GM12891 (cell line): Measurements from ENCODE around the gene POMGNT2.

Experiments used
- DNase-seq: peaks from one replicate; pipeline ENCODE4 v3.0.0; 2011; ENCODE audit warnings: low spot score; ENCODE audit not compliant: insufficient read length
- FAIRE-seq: peaks from 2 replicates; lab custom pipeline; 2011; peaks lifted over from hg19 to GRCh38; lab: Jason Lieb, UNC
- PAX5 ChIP-seq: IDR thresholded peaks from 2 replicates; pipeline ENCODE4 v1.6.1; 2011; ENCODE audit warnings: low read length, moderate library complexity, mild to moderate bottlenecking; ENCODE audit not compliant: insufficient read depth, severe bottlenecking
- POLR2A ChIP-seq: IDR thresholded peaks from 2 replicates; pipeline ENCODE4 v1.6.1; 2011; ENCODE audit warnings: low read depth, low read length, control low read depth
- POLR2AphosphoS5 ChIP-seq: IDR thresholded peaks from 2 replicates; pipeline ENCODE4 v1.6.1; 2011; ENCODE audit warnings: low read depth, low read length, control low read depth
- POU2F2 ChIP-seq: IDR thresholded peaks from 2 replicates; pipeline ENCODE4 v1.6.1; 2011; ENCODE audit warnings: low read depth, mild to moderate bottlenecking, control low read depth, low read length, moderate library complexity
- SPI1 ChIP-seq: IDR thresholded peaks from 2 replicates; pipeline ENCODE4 v1.6.1; 2011; ENCODE audit warnings: low read depth, low read length, control low read depth
- TAF1 ChIP-seq: IDR thresholded peaks from 2 replicates; pipeline ENCODE4 v1.6.1; 2011; ENCODE audit warnings: low read depth, low read length, control low read depth

Gene POMGNT2

DNA sequence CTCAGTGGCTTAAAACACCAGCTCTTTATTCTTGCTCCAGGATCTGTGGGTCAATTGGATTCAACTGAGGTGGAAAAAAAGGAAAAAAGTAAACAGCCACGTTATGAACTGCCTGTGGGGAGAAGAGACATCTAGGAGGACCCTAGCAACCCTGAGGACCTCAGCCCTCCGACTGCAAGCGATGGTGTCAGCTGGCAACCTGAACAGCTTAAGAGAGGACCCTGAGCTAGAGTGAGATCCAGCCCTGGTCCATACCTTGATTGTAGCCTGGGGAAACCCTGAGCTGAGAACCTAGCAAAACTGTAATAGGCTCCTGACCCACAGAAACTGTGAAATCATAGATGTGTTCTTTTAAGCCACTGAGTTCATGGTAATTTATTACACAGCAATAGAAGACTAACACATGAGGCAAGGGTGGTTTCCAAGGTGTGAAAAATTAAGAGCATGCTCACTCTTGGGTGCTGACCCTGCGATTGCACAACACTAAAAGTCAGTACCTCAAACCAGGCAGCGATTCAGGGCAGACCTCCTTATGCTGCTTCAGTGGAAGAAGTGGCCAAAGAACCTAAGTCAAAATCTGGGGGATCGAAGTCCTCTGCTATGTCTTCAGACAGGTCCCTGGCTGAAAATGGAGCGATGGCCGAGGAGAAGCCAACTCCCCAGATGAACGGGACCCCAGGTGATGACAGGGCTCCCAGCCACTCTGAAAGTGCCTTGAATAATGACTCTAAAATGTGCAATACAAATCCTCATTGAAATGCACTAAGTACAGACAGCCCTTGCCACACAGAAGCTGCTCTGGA lies 69.1 kb downstream of the POMGNT2 start:
- FAIRE-seq (no peak), DNase-seq (no peak)
- TF ChIP-seq SPI1: no peak
- TF ChIP-seq POLR2A: no peak
- no peak for TF ChIP-seq POU2F2
- TF ChIP-seq POLR2AphosphoS5: no peak
- no peak for TF ChIP-seq TAF1
- no peak for TF ChIP-seq PAX5

DNA sequence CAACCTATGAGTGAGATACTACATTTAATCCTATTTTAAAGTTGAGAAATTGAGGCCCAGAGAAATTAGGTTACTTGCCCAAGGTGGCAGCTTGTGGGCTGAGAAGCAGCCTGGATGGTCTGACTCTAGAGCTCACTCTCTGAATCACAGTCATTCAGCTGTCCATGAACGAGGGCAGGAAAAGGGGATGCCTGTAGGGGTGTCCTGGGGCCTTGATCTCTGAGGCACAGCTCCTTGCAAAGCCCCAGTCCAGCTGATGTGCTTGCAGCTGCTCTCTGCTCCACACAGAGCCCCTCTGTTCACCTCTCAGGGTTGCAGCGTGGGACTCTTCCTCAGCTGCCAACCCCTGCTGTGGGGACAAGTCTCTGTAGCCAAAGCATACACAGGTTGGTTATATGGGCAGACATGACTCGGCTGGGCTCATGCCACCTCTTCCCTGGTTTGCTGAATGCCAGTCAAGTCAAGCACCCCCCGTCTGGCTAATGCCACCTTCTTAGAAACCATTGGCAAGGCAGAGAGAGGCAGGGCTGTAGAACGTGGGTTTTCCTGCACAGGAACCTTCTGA lies 70.0 kb downstream of the POMGNT2 start:
- DNase-seq (no peak), FAIRE-seq (no peak)
- TF ChIP-seq POLR2A (no peak), POLR2AphosphoS5 (no peak), POU2F2 (no peak), PAX5 (no peak), TAF1 (no peak), SPI1 (no peak)

DNA sequence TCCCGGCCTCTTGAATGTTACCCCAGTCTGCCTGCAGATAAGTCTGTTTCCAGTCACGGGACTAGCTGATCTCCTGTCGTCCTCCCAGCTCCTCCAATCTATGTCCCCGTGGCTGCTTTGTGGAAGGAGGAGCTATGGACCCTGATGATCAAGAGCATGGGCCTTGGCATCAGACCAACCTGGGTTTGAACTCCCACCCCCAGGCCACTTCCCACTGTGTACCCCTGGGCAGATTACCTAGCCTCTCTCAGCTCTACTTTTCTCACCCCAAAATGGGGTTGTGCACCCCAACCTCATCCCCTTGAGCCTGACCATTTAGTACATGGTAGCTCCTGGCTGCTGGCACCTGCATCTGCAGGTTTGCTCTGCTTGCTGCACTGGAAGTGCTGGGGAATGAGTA lies 71.0 kb downstream of the POMGNT2 start:
- DNase-seq: no peak
- TF ChIP-seq SPI1 (no peak), TAF1 (no peak), PAX5 (no peak), POLR2A (no peak), POU2F2 (no peak)
- no peak for FAIRE-seq

DNA sequence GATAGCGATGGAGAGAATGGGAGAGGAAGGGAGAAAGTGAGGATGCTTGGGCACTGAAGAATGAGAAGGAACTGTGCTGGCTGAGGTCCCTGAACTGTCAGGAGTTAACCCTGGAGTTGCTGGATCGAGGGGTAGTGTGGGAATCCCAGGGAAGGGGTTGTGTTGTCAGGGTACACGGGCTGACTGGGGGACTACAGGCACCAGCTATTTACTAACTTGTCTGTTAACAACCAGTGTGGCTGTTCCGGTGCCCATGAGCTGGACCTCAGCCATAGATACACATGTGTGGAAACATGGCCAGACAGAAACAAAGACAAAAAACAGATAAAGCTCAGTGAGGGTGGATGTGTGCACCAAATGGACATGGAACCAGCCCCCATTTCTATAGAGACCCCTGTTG lies 71.7 kb downstream of the POMGNT2 start:
- FAIRE-seq: no peak
- no peak for DNase-seq
- TF ChIP-seq TAF1 (no peak), PAX5 (no peak), SPI1 (no peak), POLR2A (no peak), POLR2AphosphoS5 (no peak), POU2F2 (no peak)

DNA sequence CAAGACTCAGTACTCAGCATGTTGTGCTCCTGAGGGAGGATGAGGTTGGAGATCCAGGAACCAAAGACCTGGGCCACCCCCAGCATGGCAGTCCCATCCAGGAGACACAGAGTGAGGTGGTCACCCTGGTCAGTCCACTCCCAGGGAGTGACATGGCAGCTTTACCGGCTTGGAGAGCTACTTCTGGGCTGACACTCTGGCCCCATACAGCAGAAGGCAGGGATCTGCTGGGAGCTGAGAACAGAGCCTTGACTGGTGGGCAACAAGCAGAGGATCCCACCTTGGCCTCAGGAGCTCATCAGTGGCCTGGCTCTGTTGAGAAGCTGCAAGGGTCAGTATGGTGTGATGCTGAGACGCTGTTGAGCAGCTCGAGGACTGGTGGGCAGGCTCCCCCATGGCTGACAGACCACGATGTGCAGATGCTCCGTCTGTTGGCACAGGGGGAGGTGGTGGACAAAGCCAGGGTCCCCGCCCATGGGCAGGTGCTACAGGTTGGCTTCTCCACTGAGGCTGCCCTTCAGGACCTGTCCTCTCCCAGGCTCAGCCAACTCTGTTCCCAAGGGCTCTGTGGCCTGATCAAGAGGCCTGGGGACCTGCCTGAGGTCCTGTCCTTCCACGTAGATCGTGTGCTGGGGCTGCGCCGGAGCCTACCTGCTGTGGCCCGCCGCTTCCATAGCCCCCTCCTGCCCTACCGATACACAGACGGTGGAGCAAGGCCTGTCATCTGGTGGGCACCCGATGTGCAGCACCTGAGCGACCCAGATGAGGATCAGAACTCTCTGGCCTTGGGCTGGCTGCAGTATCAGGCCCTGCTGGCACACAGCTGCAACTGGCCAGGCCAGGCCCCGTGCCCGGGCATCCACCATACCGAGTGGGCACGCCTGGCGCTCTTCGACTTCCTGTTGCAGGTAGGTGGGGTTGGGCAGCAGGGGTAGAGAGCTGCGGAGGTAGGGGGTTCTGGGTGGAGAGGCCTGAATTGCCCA lies 72.9 kb downstream of the POMGNT2 start:
- TF ChIP-seq POU2F2 (no peak), POLR2AphosphoS5 (no peak), SPI1 (no peak), POLR2A (no peak), PAX5 (no peak), TAF1 (no peak)
- DNase-seq: no peak
- no peak for FAIRE-seq

DNA sequence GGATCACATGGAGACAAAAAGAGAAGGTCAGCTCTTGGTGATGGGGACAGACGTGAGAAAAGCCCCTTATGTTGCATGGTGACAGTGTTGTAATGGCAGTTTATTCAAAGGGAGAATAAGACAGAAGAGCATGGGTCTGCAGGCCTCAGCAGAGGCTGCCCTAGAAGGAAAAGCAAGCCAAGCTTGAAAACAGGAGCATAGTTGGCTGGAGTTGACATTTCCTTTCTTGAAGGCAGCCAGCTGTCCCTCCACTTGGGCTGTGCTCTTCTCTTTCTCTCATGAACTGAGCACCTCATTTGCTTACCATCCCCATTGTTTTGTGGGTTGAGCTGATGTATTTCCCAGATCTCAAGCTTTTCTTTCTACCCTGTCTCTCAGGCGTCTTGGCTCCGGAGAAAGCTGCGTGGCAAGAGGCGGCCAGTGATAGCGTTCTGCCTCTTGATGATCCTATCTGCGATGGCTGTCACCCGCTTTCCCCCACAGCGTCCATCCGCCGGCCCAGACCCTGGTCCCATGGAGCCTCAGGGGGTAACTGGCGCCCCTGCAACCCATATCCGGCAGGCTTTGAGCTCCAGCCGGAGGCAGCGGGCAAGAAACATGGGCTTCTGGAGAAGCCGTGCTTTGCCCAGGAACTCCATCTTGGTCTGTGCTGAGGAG lies 73.9 kb downstream of the POMGNT2 start:
- FAIRE-seq (no peak), DNase-seq (no peak)
- TF ChIP-seq TAF1: no peak
- TF ChIP-seq POLR2A: no peak
- no peak for TF ChIP-seq POU2F2
- no peak for TF ChIP-seq SPI1
- TF ChIP-seq PAX5: no peak
- TF ChIP-seq POLR2AphosphoS5: no peak

DNA sequence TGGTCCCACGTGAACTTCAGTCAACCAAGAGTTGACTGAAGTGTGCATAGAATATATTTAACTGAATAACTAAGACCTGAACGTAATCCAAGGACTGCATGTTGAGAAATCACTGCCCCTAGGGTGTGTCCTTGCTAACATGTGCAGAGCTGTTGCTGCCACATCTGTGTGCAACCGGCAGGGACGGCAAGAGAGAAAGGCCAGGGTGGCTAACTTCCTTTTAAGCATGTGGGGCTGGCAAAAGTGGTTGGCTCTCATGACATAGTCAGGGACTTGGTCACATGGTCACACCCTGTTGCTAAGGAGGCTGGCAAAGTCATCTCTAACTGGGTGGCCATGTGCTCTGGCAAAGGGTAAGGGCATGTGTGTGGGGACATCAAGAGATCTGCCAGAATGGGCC lies 74.4 kb downstream of the POMGNT2 start:
- FAIRE-seq: no peak
- TF ChIP-seq SPI1 (no peak), PAX5 (no peak), TAF1 (no peak), POLR2A (no peak), POLR2AphosphoS5 (no peak), POU2F2 (no peak)

DNA sequence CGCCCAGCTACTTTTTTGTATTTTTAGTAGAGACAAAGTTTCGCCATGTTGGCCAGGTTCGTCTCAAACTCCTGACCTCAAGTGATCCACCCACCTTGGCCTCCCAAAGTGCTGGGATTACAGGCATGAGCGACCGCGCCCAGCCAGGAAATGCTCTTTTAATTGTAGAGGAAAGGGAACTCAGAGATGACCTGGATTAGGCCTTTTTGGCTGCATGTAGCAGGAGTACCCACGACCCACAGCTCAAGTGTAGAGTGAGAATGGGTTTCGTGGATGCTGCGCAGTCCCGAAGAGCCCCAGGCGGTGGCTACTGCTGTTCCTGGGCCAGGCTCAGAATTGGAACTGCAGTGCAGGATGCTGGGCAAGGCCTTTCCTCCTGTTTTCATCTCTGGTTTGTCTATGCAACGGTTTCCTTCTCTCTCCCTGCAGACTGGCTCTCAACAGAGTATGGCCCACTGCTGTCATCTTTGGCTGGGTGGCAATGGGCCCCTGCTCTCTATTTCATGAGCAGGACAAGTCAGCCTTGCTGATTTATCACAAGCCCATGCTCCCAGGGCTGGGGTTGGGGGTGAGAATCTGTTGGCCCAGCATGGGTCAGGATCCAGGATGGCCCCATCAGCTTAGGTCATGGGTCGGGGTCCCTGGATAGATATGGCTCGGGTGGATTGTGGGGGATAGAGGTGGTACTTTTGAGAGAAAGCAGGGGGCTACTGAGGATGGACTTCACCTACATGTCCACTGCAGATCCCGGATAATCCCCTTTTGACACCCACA lies 75.5 kb downstream of the POMGNT2 start:
- no peak for FAIRE-seq

More for the DNA sequence above, 74.4 kb downstream of the POMGNT2 start:
- no peak for DNase-seq

More for the DNA sequence above, 75.5 kb downstream of the POMGNT2 start:
- TF ChIP-seq PAX5: no peak
- TF ChIP-seq SPI1: no peak
- TF ChIP-seq POU2F2: no peak
- TF ChIP-seq POLR2AphosphoS5: no peak
- no peak for TF ChIP-seq POLR2A
- TF ChIP-seq TAF1: no peak
- no peak for DNase-seq
